Calu3 (cell line): ENCODE measurements around the gene PXK. TPM values are rescaled to one million over a fixed set of nuclear protein-coding genes. Genes with fewer than 3 reads are reported as not detected.

Source experiments
- BruUV-seq: library from RNA; stranded (reverse); fragments of 400-500 nt; replicated peaks from 2 replicates; lab custom pipeline; 2021; lab: Mats Ljungman, UMichigan
- CTCF ChIA-PET: fragments of 300-600 bp; sonication (Branson Sonifier 250); formaldehyde crosslinking; loops from one replicate; lab custom pipeline; 2022; ENCODE audit warnings: antibody characterized with exemption; lab: Charles Lee
- DNase-seq: peaks from one replicate; pipeline ENCODE4 v3.0.0; 2022
- H3K27ac Mint-ChIP-seq: one replicate; pipeline ENCODE4 v1.8.0; 2022; ENCODE audit warnings: mixed read lengths; ENCODE audit not compliant: unreplicated experiment
- H3K27me3 Mint-ChIP-seq: one replicate; pipeline ENCODE4 v1.8.0; 2022; ENCODE audit warnings: mixed read lengths; ENCODE audit not compliant: unreplicated experiment
- H3K36me3 Mint-ChIP-seq: one replicate; pipeline ENCODE4 v1.8.0; 2022; ENCODE audit warnings: mild to moderate bottlenecking, moderate library complexity, mixed read lengths; ENCODE audit not compliant: insufficient read depth, unreplicated experiment
- H3K4me1 Mint-ChIP-seq: one replicate; pipeline ENCODE4 v1.8.0; 2022; ENCODE audit warnings: mild to moderate bottlenecking, low read depth, mixed read lengths; ENCODE audit not compliant: unreplicated experiment
- H3K4me3 Mint-ChIP-seq: one replicate; pipeline ENCODE4 v1.8.0; 2022; ENCODE audit warnings: mild to moderate bottlenecking, low read depth, moderate library complexity, mixed read lengths; ENCODE audit not compliant: unreplicated experiment
- H3K9me3 Mint-ChIP-seq: one replicate; pipeline ENCODE4 v1.8.0; 2022; ENCODE audit warnings: low read depth, mixed read lengths; ENCODE audit not compliant: unreplicated experiment
- CTCF ChIP-seq: fragments of 200-600 bp; IDR thresholded peaks from one replicate; pipeline ENCODE4 v1.8.0; 2022; ENCODE audit warnings: antibody characterized with exemption; ENCODE audit not compliant: unreplicated experiment
- intact Hi-C: fragments of 100-400 bp; cut with micrococcal nuclease; formaldehyde crosslinking; loops from one replicate; pipeline ENCODE4 v1.10.0; 2022; ENCODE audit not compliant: unreplicated experiment
- total RNA-seq: library from RNA; stranded (reverse); gene quantifications from 2 replicates; pipeline ENCODE4 v1.2.3, GENCODE V29; 2022

PXK gene
- total RNA-seq, 1 experiment from 2014 or later = 8.6 TPM

DNA sequence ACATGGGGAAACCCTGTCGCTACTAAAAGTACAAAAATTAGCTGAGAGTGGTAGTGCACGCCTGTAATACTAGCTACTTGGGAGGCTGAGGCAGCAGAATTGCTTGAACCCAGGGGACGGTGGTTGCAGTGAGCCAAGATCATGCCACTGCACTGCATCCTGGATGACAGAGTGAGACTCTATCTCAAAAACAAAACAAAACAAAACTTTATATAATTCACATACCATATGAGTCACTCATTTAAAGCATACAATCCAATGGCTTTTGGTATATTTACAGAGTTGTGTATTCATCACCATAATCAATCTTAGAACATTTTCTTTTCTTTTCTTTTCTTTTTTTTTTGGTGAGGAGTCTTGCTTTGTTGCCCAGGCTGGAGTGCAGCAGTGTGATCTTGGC, 8.7 kb downstream of the PXK start:
- CTCF ChIA-PET = no interaction called here
- no TSS peak for BruUV-seq
- Mint-ChIP-seq H3K4me1 (no peaks in the 10 kb centered on the region), H3K27me3 (no peaks in the 10 kb centered on the region), H3K4me3 (no peak overlapping the region), H3K27ac (no peak overlapping the region), H3K36me3 (no peaks in the 10 kb centered on the region), H3K9me3 (no peaks in the 10 kb centered on the region)
- no peak for TF ChIP-seq CTCF
- no peak for DNase-seq
- intact Hi-C loops = no loop called here

DNA sequence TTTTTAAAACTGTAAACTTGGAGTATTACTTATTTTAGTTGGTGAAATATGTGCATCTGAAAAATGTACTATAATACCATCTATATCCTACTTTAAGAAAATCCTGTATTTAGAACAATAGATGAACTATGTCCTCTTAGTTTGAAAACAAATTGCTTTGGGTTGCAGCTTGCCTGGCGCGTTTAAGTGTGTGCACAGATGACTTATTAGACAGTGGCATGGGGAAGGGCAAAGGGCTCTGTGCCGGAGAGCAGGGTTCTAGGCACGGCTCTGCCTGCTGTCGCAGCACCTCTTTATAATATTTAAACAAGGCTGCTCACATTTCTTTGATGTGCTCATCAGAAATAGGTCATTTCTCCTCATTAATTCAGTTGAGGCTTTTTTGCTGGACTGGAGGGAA, 10.0 kb downstream of the PXK start:
- CTCF ChIA-PET = no interaction called here
- BruUV-seq = no TSS peak
- Mint-ChIP-seq H3K4me3 (no peak overlapping the region), H3K27me3 (no peaks in the 10 kb centered on the region), H3K4me1 (no peaks in the 10 kb centered on the region), H3K9me3 (no peaks in the 10 kb centered on the region), H3K27ac (no peak overlapping the region), H3K36me3 (no peaks in the 10 kb centered on the region)
- intact Hi-C loops = no loop called here
- no peak for DNase-seq
- TF ChIP-seq CTCF = no peak

GRCh38 chr3:58345457-58345856, 12.8 kb downstream of the PXK start:
- H3K9me3 Mint-ChIP-seq = no peaks in the 10 kb centered on the region
- H3K27ac Mint-ChIP-seq = no peak overlapping the region
- BruUV-seq = no TSS peak
- H3K36me3 Mint-ChIP-seq = no peaks in the 10 kb centered on the region
- CTCF ChIA-PET = no interaction called here
- DNase-seq = no peak
- TF ChIP-seq CTCF = no peak
- intact Hi-C loops = no loop called here
- H3K4me1 Mint-ChIP-seq = peaks cover 7% of the 10 kb centered on the region
- H3K27me3 Mint-ChIP-seq = no peaks in the 10 kb centered on the region
- no peak overlapping the region for H3K4me3 Mint-ChIP-seq

GRCh38 chr3:58346368-58346767, 13.7 kb downstream of the PXK start:
- Mint-ChIP-seq H3K27ac (no peak overlapping the region), H3K9me3 (no peaks in the 10 kb centered on the region), H3K27me3 (no peaks in the 10 kb centered on the region), H3K36me3 (no peaks in the 10 kb centered on the region), H3K4me1 (peaks cover 10% of the 10 kb centered on the region), H3K4me3 (no peak overlapping the region)
- no TSS peak for BruUV-seq
- intact Hi-C loops = no loop called here
- DNase-seq = no peak
- no peak for TF ChIP-seq CTCF
- CTCF ChIA-PET = interaction anchor here (1.0 kb wide), 1 partner anchor 37 kb away, joined by 3 read pairs; no protein-coding TSS in a partner anchor

GRCh38 chr3:58347984-58348383, 15.3 kb downstream of the PXK start:
- Mint-ChIP-seq H3K9me3 (no peaks in the 10 kb centered on the region), H3K4me3 (no peak overlapping the region), H3K27ac (no peak overlapping the region), H3K36me3 (no peaks in the 10 kb centered on the region), H3K4me1 (peaks cover 10% of the 10 kb centered on the region), H3K27me3 (no peaks in the 10 kb centered on the region)
- CTCF ChIA-PET = no interaction called here
- no peak for TF ChIP-seq CTCF
- no peak for DNase-seq
- intact Hi-C loops = no loop called here
- BruUV-seq = no TSS peak
